HepG2 (cell line): ENCODE data around the gene GPC6. TPM values are rescaled to one million over a fixed set of nuclear protein-coding genes. Genes with fewer than 3 reads are reported as not detected.

ENCODE experiments used
- ATAC-seq: fragments of 200-7000 bp; cut with Tn5 transposase; 3 replicates; pipeline ENCODE4 v1.9.1; 2020; ENCODE audit warnings: mild to moderate bottlenecking, moderate library complexity
- BruUV-seq: library from RNA; stranded (reverse); fragments of 400-500 nt; replicated peaks from 2 replicates; lab custom pipeline; 2021; lab: Mats Ljungman, UMichigan
- CTCF ChIA-PET: fragments of 300-600 bp; formaldehyde crosslinking; extraction: SDS; loops from one replicate; lab custom pipeline; 2021; ENCODE audit warnings: low total read pairs, inconsistent platforms, low intra/inter-chr PET ratio; lab: Yijun Ruan, JAX
- POLR2A ChIA-PET: fragments of 350-600 bp; sonication (Branson Sonifier 250); formaldehyde crosslinking; loops from one replicate; lab custom pipeline; 2020; ENCODE audit warnings: antibody characterized with exemption, inconsistent platforms; lab: Yijun Ruan, JAX
- DNase-seq: peaks from one replicate; pipeline ENCODE4 v3.0.0-alpha.2; 2015; ENCODE audit warnings: low spot score
- FAIRE-seq: peaks from 3 replicates; lab custom pipeline; 2011; peaks lifted over from hg19 to GRCh38; lab: Jason Lieb, UNC
- H2AFZ ChIP-seq: one replicate; pipeline ENCODE4 v1.6.1; 2011; ENCODE audit warnings: low read length, inconsistent platforms
- H3K27ac ChIP-seq: fragments of 300-600 bp; 3 replicates; pipeline ENCODE4 v1.8.0; 2011; ENCODE audit warnings: mixed run types, mild to moderate bottlenecking, mixed read lengths, low read length, inconsistent platforms; ENCODE audit not compliant: insufficient read depth; ENCODE audit errors: extremely low read length
- H3K27me3 ChIP-seq, 2 experiments: fragments of 200-600 bp in 1 of 2; 2 replicates in 1 of 2; 3 replicates in 1 of 2; pipeline versions ENCODE4 v1.6.0 to v1.8.0; 2011; ENCODE audit warnings: low read length in 2 of 2, mild to moderate bottlenecking in 2 of 2, moderate library complexity in 2 of 2, inconsistent platforms in 1 of 2; ENCODE audit not compliant: insufficient read depth in 2 of 2, control insufficient read depth in 1 of 2
- H3K36me3 ChIP-seq, 2 experiments: fragments of 200-600 bp in 1 of 2; replicated peaks in 1 of 2; 2 replicates in 1 of 2; 3 replicates in 1 of 2; pipeline versions ENCODE4 v1.5.1 to v1.8.0; 2011; ENCODE audit warnings: low read length in 2 of 2, inconsistent platforms in 1 of 2; ENCODE audit not compliant: insufficient read depth in 2 of 2, control insufficient read depth in 1 of 2
- H3K4me1 ChIP-seq: 2 replicates; pipeline ENCODE4 v1.5.1; 2012; ENCODE audit warnings: low read length, inconsistent platforms; ENCODE audit not compliant: insufficient read depth
- H3K4me2 ChIP-seq: 2 replicates; pipeline ENCODE4 v1.6.0; 2011; ENCODE audit warnings: low read depth, low read length, inconsistent platforms
- H3K4me3 ChIP-seq, 3 experiments: fragments of 200-600 bp in 1 of 3; sonication (generic), shearing (Covaris generic) in 1 of 3; replicated peaks in 1 of 3; 2 replicates each; pipeline ENCODE4 v1.5.1; 2011 to 2016; ENCODE audit warnings: low read length in 3 of 3, inconsistent platforms in 2 of 3, low read depth in 2 of 3, mild to moderate bottlenecking in 2 of 3, control low read depth in 1 of 3, mixed read lengths in 1 of 3; ENCODE audit not compliant: insufficient read depth in 1 of 3
- H3K79me2 ChIP-seq: one replicate; pipeline ENCODE4 v1.6.1; 2011; ENCODE audit warnings: low read length, inconsistent platforms; ENCODE audit not compliant: insufficient read depth
- H3K9ac ChIP-seq: 2 replicates; pipeline ENCODE4 v1.6.0; 2011; ENCODE audit warnings: mild to moderate bottlenecking, low read depth, low read length, inconsistent platforms; ENCODE audit not compliant: insufficient read depth
- H3K9me3 ChIP-seq: 2 replicates; pipeline ENCODE4 v1.5.1; 2012; ENCODE audit warnings: mild to moderate bottlenecking, low read length
- H4K20me1 ChIP-seq: 2 replicates; pipeline ENCODE4 v1.6.0; 2011; ENCODE audit warnings: inconsistent platforms, mild to moderate bottlenecking, low read length, moderate library complexity; ENCODE audit not compliant: insufficient read depth
- CERS6 ChIP-seq: sonication (generic); formaldehyde crosslinking; IDR thresholded peaks from 2 replicates; pipeline ENCODE4 v1.5.0; 2020; ENCODE audit warnings: missing genetic modification reagents
- FOXK2 ChIP-seq: fragments of 450-650 bp; IDR thresholded peaks from 2 replicates; pipeline ENCODE4 v1.6.1; 2016
- KAT7 ChIP-seq: IDR thresholded peaks from 2 replicates; pipeline ENCODE4 v1.6.1; 2018; ENCODE audit warnings: borderline replicate concordance, missing compliant biosample characterization
- MED1 ChIP-seq: sonication (generic); formaldehyde crosslinking; IDR thresholded peaks from 2 replicates; pipeline ENCODE4 v1.4.0; 2020; ENCODE audit warnings: missing genetic modification reagents
- NFE2L1 ChIP-seq: sonication (generic); formaldehyde crosslinking; IDR thresholded peaks from 2 replicates; pipeline ENCODE4 v1.4.0; 2020; ENCODE audit warnings: missing genetic modification reagents, mild to moderate bottlenecking, borderline replicate concordance
- SATB2 ChIP-seq: sonication (generic); formaldehyde crosslinking; IDR thresholded peaks from 2 replicates; pipeline ENCODE4 v1.5.0; 2020; ENCODE audit warnings: missing genetic modification reagents
- SNAPC5 ChIP-seq: sonication (generic); formaldehyde crosslinking; IDR thresholded peaks from 2 replicates; pipeline ENCODE4 v1.8.1; 2023; ENCODE audit warnings: mild to moderate bottlenecking, missing genetic modification reagents, borderline replicate concordance
- TCF12 ChIP-seq, 2 experiments: fragments of 450-650 bp in 1 of 2; sonication (generic) in 1 of 2; formaldehyde crosslinking in 1 of 2; IDR thresholded peaks; 2 replicates each; pipeline versions ENCODE4 v1.6.1 to v1.8.0; 2017 to 2022; ENCODE audit warnings: antibody characterized with exemption in 1 of 2, mild to moderate bottlenecking in 1 of 2, missing genetic modification reagents in 1 of 2, moderate library complexity in 1 of 2
- U2AF1 ChIP-seq: fragments of 200-400 bp; formaldehyde crosslinking; optimal IDR thresholded peaks from 2 replicates; pipeline ENCODE3; 2017; ENCODE audit warnings: mild to moderate bottlenecking, low read depth, low read length
- ZFX ChIP-seq: sonication (generic); formaldehyde crosslinking; IDR thresholded peaks from 2 replicates; pipeline ENCODE4 v1.4.0; 2020; ENCODE audit warnings: mild to moderate bottlenecking, low read depth, missing genetic modification reagents, moderate library complexity
- ZNF646 ChIP-seq: sonication (generic); formaldehyde crosslinking; IDR thresholded peaks from 2 replicates; pipeline ENCODE4 v1.9.0; 2021; ENCODE audit warnings: mild to moderate bottlenecking, missing genetic modification reagents
- ZNF691 ChIP-seq: sonication (generic); formaldehyde crosslinking; IDR thresholded peaks from 2 replicates; pipeline ENCODE4 v1.4.0; 2020; ENCODE audit warnings: missing genetic modification reagents, low read depth, mild to moderate bottlenecking, borderline replicate concordance
- WGBS: methylation state at CpG from one replicate; pipeline ENCODE4 v1.1.6; 2017; ENCODE audit warnings: low lambda C conversion rate; 5-methylcytosine and 5-hydroxymethylcytosine counted together
- in situ Hi-C: cut with HindIII; loops from 2 replicates; pipeline ENCODE4 v1.10.0; 2017; ENCODE audit warnings: low pct_unique_long_range_greater_than_20kb; ENCODE audit not compliant: extremely low pct_ligation_motif_present
- intact Hi-C: fragments of 100-400 bp; cut with micrococcal nuclease; formaldehyde crosslinking; loops from one replicate; pipeline ENCODE4 v1.10.0; 2022; ENCODE audit not compliant: unreplicated experiment
- polyA plus RNA-seq, 8 experiments: library from polyadenylated mRNA; depleted of rRNA in 3 of 8; stranded (reverse) in 7 of 8; unstranded in 1 of 8; fragments of >200 nt; fragmentation: Illumina TruSeq in 4 of 8; extraction: Trizol in 4 of 8; gene quantifications; 2 replicates each; pipeline versions ENCODE4 v1.2.1 to v1.2.3, GENCODE V29; 2011 to 2016; ENCODE audit warnings: low read depth in 4 of 8, missing spikeins in 1 of 8, mixed read lengths in 1 of 8; ENCODE audit not compliant: insufficient read depth in 1 of 8
- total RNA-seq, 5 experiments: library from RNA; depleted of rRNA; stranded (reverse); fragments of >200 nt; fragmentation: Illumina TruSeq; extraction: Trizol; gene quantifications; 2 replicates each; pipeline ENCODE4 v1.2.3, GENCODE V29; 2016; ENCODE audit warnings: low read depth in 1 of 5

GPC6 gene
- total and polyA plus RNA-seq, 2 of the 13 experiments (the other 11 are each of a cell fraction or from before 2014, with no cell fraction given): 24.5 to 33.9 TPM

GRCh38 chr13:93927431-93927830, 700.8 kb downstream of the GPC6 start:
- CTCF ChIA-PET: no interaction called here
- no peaks in the 10 kb centered on the region for H4K20me1 ChIP-seq
- H3K4me3 ChIP-seq: no peak overlapping the region
- POLR2A ChIA-PET: no interaction called here
- no peak overlapping the region for H3K27ac ChIP-seq
- H3K79me2 ChIP-seq: no peaks in the 10 kb centered on the region
- TF ChIP-seq SNAPC5 (CRISPR knock-in tag) (no peak), SATB2 (CRISPR knock-in tag) (no peak), NFE2L1 (CRISPR knock-in tag) (no peak), FOXK2 (no peak), U2AF1 (no peak), ZNF646 (CRISPR knock-in tag) (no peak), TCF12 (IDR thresholded peaks at IDR 0.05) (no peak), TCF12 (CRISPR knock-in tag; IDR thresholded peaks at IDR 0.05) (no peak), CERS6 (CRISPR knock-in tag) (no peak), MED1 (no peak), KAT7 (CRISPR knock-in tag) (no peak), ZFX (CRISPR knock-in tag) (no peak), ZNF691 (CRISPR knock-in tag) (no peak)
- ATAC-seq (no peak), FAIRE-seq (no peak), DNase-seq (no peak)
- intact Hi-C loops (no loop called here), in situ Hi-C loops (no loop called here)
- no peaks in the 10 kb centered on the region for H3K36me3 ChIP-seq
- no peak overlapping the region for H2AFZ ChIP-seq
- H3K27me3 ChIP-seq: no peaks in the 10 kb centered on the region
- no TSS peak for BruUV-seq
- no peaks in the 10 kb centered on the region for H3K9me3 ChIP-seq
- no peaks in the 10 kb centered on the region for H3K4me1 ChIP-seq
- WGBS: 94% methylated on average over 1 of the region's 1 CpG
- H3K9ac ChIP-seq: no peak overlapping the region
- no peak overlapping the region for H3K4me2 ChIP-seq
